ENCODE results near the gene CELF4. TPM values are rescaled to one million over a fixed set of nuclear protein-coding genes. Genes with fewer than 3 reads are reported as not detected.

The CELF4 gene
- total RNA-seq, 1 donor from 2014 or later, result not detected

DNA sequence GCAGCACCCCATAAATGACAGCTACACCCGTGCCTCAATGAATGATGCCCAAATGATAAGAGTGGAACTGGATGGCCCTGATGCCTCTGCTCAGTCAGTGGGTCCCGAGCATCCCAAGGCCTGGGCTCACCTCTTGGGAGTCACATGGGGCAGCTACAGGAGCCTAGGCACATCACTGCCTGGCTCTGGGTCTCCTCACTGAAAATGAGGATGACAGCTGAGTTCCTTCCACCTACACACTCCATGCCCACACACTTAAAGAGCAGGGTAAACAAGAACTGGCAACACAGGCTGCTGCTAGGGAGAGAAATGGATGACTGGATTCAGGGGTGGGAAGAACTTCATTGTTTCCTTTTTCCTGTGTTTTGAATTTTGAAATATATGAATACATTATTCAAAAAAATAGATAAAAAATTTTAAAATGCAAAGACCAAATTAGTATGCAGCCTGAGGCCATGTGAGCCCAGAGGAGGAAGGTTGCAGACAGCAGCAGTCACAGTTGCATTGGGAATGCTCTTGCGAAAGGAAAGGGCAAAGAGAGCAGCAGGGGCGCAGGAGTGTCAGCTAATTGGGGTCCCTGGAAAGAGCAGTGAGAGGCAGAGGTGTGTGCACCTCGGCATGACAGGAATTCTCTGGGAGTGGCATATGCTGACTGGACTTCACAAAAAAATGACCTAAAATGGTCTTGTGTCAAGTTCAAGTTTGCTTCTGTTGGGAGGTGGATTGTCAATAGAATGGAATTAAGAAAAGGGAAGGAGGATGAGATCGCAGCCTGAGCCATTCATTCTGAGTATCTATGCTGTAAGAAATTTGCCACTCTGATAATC lies 327.1 kb downstream of the CELF4 start:
- H3K36me3 ChIP-seq (ENCODE audit: control insufficient read depth, insufficient read depth, low read length), result no peaks in the 10 kb centered on the region
- peaks cover 7% of the 10 kb centered on the region for H3K27me3 ChIP-seq (ENCODE audit: control insufficient read depth, insufficient read depth, low read length)
- DNase-seq (ENCODE audit: low read depth), result no peak
- no peak overlapping the region for H3K4me3 ChIP-seq (ENCODE audit: low read depth, low read length)
- TF ChIP-seq, protein P1, sequence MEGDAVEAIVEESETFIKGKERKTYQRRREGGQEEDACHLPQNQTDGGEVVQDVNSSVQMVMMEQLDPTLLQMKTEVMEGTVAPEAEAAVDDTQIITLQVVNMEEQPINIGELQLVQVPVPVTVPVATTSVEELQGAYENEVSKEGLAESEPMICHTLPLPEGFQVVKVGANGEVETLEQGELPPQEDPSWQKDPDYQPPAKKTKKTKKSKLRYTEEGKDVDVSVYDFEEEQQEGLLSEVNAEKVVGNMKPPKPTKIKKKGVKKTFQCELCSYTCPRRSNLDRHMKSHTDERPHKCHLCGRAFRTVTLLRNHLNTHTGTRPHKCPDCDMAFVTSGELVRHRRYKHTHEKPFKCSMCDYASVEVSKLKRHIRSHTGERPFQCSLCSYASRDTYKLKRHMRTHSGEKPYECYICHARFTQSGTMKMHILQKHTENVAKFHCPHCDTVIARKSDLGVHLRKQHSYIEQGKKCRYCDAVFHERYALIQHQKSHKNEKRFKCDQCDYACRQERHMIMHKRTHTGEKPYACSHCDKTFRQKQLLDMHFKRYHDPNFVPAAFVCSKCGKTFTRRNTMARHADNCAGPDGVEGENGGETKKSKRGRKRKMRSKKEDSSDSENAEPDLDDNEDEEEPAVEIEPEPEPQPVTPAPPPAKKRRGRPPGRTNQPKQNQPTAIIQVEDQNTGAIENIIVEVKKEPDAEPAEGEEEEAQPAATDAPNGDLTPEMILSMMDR (IDR thresholded peaks at IDR 0.05; ENCODE audit: insufficient read depth, low read length, poor library complexity, severe bottlenecking), result no peak

- H3K27me3 ChIP-seq (ENCODE audit: control insufficient read depth, insufficient read depth, low read length), result no peaks in the 10 kb centered on the region
- TF ChIP-seq, protein P1 (IDR thresholded peaks at IDR 0.05; ENCODE audit: insufficient read depth, low read length, poor library complexity, severe bottlenecking), result no peak
- no peak overlapping the region for H3K4me3 ChIP-seq (ENCODE audit: low read depth, low read length)
- no peak for DNase-seq (ENCODE audit: low read depth)
- no peaks in the 10 kb centered on the region for H3K36me3 ChIP-seq (ENCODE audit: control insufficient read depth, insufficient read depth, low read length)
These were observed 330.0 kb downstream of the CELF4 start for GRCh38 chr18:37235583-37235982.

- Histone ChIP-seq H3K4me3 (ENCODE audit: low read depth, low read length) (no peak overlapping the region), H3K36me3 (ENCODE audit: control insufficient read depth, insufficient read depth, low read length) (no peaks in the 10 kb centered on the region), H3K27me3 (ENCODE audit: control insufficient read depth, insufficient read depth, low read length) (no peaks in the 10 kb centered on the region)
- DNase-seq (ENCODE audit: low read depth), result no peak
- TF ChIP-seq, protein P1 (IDR thresholded peaks at IDR 0.05; ENCODE audit: insufficient read depth, low read length, poor library complexity, severe bottlenecking), result no peak
These were observed 334.3 kb downstream of the CELF4 start for GRCh38 chr18:37231251-37231650.

DNA sequence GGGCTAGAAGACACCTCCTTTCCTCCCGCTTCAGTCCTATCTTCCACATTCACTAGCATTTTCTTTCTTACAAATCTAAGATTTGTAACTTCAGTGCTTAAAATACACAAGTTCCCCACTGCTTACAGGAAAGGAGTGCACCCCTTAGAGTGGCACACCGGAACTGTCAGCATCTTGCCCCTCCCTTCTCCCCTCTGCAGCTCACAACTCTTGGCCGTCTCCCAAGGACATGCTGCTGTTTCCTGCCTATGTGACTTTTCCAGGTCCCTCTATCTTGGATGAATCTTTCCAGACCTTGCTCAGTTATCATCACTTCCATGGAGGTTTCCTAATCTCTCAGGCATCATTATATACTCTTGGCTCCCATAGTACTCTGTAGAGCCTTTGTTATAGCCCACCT lies 334.8 kb downstream of the CELF4 start:
- Histone ChIP-seq H3K36me3 (ENCODE audit: control insufficient read depth, insufficient read depth, low read length) (no peaks in the 10 kb centered on the region), H3K27me3 (ENCODE audit: control insufficient read depth, insufficient read depth, low read length) (no peaks in the 10 kb centered on the region), H3K4me3 (ENCODE audit: low read depth, low read length) (no peak overlapping the region)
- TF ChIP-seq, protein P1 (IDR thresholded peaks at IDR 0.05; ENCODE audit: insufficient read depth, low read length, poor library complexity, severe bottlenecking), result no peak
- DNase-seq (ENCODE audit: low read depth), result no peak

DNA sequence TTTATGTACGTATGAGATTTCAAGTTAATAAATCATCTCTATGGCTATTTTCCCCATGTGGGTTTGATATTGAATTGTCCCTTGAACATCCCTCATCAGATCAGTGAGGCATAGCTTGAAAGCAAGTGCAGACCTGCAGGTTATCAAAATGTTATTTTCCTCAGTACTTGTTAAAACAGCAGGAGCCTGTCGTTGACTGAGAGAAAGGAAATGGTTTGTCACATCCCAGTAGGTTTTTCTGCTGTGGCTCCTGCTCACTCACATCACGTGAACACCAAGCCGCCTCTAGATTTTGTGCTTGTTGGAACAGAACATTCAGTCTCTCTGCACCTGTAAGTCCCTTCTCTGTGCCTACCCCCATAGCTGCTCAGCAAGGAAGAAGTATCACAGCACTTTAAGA lies 340.3 kb downstream of the CELF4 start:
- Histone ChIP-seq H3K36me3 (ENCODE audit: control insufficient read depth, insufficient read depth, low read length) (no peaks in the 10 kb centered on the region), H3K27me3 (ENCODE audit: control insufficient read depth, insufficient read depth, low read length) (no peaks in the 10 kb centered on the region), H3K4me3 (ENCODE audit: low read depth, low read length) (no peak overlapping the region)
- DNase-seq (ENCODE audit: low read depth), result no peak
- TF ChIP-seq, protein P1 (IDR thresholded peaks at IDR 0.05; ENCODE audit: insufficient read depth, low read length, poor library complexity, severe bottlenecking), result no peak

DNA sequence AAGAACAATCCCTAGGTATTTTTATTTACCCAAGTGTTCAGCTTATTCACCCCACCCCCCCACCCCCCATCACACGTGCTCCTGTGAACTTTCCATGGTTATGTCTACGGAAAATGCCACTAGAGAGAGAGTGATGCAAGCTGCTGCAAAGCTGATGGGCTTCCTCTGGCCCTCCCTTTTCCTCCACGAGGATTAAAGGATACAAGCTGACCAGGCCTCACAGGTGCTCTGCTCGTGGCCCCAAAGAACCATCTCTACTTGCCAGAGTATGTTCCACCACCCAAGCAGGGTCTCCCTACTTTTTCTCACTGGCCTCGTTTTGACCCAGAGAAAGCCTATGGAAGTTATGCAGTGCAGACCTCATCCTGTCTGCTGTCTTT lies 342.6 kb downstream of the CELF4 start:
- Histone ChIP-seq H3K4me3 (ENCODE audit: low read depth, low read length) (no peak overlapping the region), H3K27me3 (ENCODE audit: control insufficient read depth, insufficient read depth, low read length) (no peaks in the 10 kb centered on the region), H3K36me3 (ENCODE audit: control insufficient read depth, insufficient read depth, low read length) (no peaks in the 10 kb centered on the region)
- no peak for DNase-seq (ENCODE audit: low read depth)
- TF ChIP-seq, protein P1 (IDR thresholded peaks at IDR 0.05; ENCODE audit: insufficient read depth, low read length, poor library complexity, severe bottlenecking), result no peak

All from kidney epithelial cell (primary cell).